PC-3 (cell line): ENCODE data around the gene PARP11.

ENCODE experiments used
- CTCF ChIP-seq: fragments of 300-600 bp; sonication (generic); conservative IDR thresholded peaks from 2 replicates; pipeline ENCODE4 v1.5.1; 2017; ENCODE audit warnings: antibody characterized with exemption, low read depth, mild to moderate bottlenecking, low read length
- EZH2 ChIP-seq: fragments of 300-600 bp; sonication (generic); IDR thresholded peaks from one replicate; pipeline ENCODE4 v1.6.1; 2017; ENCODE audit warnings: antibody characterized with exemption, mild to moderate bottlenecking, low read length; ENCODE audit not compliant: unreplicated experiment

- TF ChIP-seq CTCF (no peak), EZH2 (no peak)
These were observed 9.2 kb upstream of the PARP11 start for GRCh38 chr12:3882406-3882805.
